AG09309 (cell line): ENCODE results near the gene GLIS2.

Experiments used
- DNase-seq: peaks from one replicate; pipeline ENCODE4 v3.0.0-alpha.2; 2010; ENCODE audit warnings: low read depth
- H3K4me3 ChIP-seq: 2 replicates; pipeline ENCODE4 v1.5.1; 2011; ENCODE audit warnings: mild to moderate bottlenecking, low read depth, low read length, moderate library complexity; ENCODE audit not compliant: control insufficient read depth
- CTCF ChIP-seq: IDR thresholded peaks from 2 replicates; pipeline ENCODE4 v1.5.1; 2011; ENCODE audit warnings: mild to moderate bottlenecking, low read depth, low read length, inconsistent platforms; ENCODE audit not compliant: insufficient read depth, control insufficient read depth; ENCODE audit errors: missing control alignments

Gene GLIS2

GRCh38 chr16:4318451-4318910 lies 2.6 kb downstream of the GLIS2 start:
- H3K4me3 ChIP-seq, result peak overlapping the region; percentile 84
- TF ChIP-seq CTCF, result no peak
- no peak for DNase-seq

DNA sequence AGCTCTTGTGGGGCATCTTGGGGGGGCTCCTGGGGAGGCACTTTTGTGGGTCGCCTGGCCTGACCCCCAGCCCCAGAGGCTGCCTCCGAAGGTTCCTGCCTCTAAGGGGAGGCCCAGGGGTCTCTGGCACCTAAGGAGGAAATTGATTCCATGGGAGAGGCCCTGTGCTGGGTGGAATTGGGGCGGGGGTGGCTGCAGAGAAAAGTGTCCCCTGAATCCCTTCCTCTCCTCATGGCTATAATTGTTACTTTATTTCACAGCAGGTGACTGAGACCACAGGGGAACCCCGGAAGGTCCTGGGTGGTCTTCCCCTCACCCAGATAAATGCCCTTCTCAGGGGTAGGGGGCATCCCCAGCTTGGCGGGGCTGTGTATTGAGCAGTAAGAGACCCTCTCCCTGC lies 3.1 kb downstream of the GLIS2 start:
- DNase-seq, result no peak
- no peak overlapping the region; the same call in 1 of the 2 replicates for H3K4me3 ChIP-seq
- no peak for TF ChIP-seq CTCF

GRCh38 chr16:4319454-4320421 lies 3.9 kb downstream of the GLIS2 start:
- H3K4me3 ChIP-seq, result no peak overlapping the region
- no peak for TF ChIP-seq CTCF

GRCh38 chr16:4320571-4321137 lies 4.8 kb downstream of the GLIS2 start:
- H3K4me3 ChIP-seq, result no peak overlapping the region
- no peak for TF ChIP-seq CTCF
- no peak for DNase-seq

More at GRCh38 chr16:4319454-4320421, 3.9 kb downstream of the GLIS2 start:
- no peak for DNase-seq

DNA sequence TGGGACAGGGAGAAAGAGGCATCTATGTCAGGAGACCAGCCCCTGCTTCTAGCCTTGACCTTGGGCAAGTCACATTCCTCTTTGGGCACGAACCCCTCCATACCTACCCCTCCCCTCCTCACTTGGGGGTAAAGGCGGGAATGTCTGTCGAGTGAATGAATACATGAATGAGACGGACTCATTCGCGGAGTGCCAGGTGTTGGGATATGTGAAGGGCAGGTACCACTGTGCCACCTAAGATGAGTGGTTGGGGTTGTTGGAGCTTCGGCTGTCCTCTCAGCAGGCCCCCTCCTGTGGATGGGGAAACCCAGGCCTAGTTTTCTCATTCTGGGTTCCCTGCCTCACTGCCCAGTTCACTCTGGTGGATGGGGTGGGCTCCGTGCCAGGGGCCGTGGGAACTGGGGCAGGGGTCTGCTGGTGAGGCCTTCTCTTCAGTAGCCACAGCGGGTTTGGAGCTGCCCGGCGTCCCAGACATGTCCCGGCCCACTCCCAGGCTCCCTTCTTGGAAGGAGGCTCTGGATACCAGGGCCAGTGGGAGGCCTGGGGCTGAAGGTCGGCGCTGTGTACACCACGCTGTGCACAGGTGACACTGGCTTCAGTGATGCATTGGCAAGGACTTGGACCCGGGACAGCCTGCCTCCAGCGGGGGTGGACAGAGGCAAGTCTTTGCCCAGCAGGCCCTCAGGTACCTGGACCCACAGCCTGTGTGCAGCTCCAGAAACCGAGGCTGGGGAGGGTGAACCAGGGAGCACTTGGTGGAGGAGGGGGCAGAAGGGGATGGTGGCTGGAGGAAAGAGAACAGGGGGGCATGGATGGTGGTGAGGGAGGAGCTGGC lies 5.6 kb downstream of the GLIS2 start:
- no peak for DNase-seq
- H3K4me3 ChIP-seq, result no peak overlapping the region
- TF ChIP-seq CTCF, result no peak

DNA sequence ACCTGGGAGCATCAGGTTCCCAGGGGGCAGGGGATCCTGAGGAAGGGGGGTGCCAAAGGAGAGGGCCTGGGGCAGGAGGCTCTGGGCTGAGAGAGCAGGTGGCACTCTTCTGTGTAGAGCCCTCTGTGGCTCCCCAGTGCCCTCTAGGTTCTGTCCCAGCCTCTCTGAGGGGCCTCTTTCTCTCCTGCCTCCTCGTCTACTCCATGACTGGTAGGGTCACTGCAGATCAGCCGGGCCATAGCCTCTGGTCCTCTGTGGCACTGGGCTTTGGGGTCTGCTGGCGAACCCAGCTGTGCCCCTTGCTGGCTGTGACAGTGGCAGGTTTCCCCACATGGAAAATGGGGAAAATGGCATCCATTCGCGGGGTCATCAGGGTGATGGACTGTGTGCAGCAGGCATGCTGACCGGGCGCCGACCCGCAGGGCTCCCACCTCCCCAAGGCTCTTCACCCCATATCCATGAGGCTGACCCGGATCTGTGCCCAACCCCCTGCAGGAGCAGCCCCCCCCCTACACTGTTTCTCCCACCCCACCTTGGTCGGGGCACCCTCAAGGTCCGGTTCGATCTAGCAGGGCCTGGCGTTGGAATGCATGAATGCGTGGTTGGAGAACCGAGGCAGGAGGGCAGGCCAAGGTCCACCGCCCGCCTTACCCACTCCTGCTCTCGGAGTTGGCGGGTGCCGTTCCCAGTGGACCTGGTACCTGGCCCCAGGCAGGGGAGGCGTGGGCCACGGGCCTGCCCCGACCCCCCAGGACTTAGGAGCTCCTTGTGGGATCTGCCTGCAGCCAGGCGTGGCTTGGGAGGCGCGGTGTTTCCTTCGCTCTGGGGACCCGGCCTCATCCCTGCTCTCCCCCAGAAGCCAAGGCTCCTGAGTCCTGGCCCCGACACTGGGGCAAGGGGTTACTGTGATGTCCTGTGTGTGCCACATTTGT lies 6.5 kb downstream of the GLIS2 start:
- no peak for DNase-seq
- H3K4me3 ChIP-seq, result no peak overlapping the region
- TF ChIP-seq CTCF, result no peak
